Tibial artery (tissue), 4 donors: Measurements from ENCODE around the gene SLC37A1.

Experiments used
- DNase-seq, 2 donors: peaks; one replicate each; pipeline ENCODE4 v3.0.0-alpha.2; 2019
- H3K27ac ChIP-seq, 2 donors: fragments of 200-600 bp; sonication (generic) in 1 of 2; 1 replicate in 1 of 2; 2 replicates in 1 of 2; pipeline ENCODE4 v1.5.1; 2018 to 2019; ENCODE audit warnings: mild to moderate bottlenecking in 1 of 2
- H3K27me3 ChIP-seq, 2 donors: fragments of 200-600 bp; sonication (generic) in 1 of 2; one replicate each; pipeline versions ENCODE4 v1.5.1 to v1.6.0; 2016 to 2019
- H3K36me3 ChIP-seq, 3 donors: fragments of 200-600 bp; sonication (generic) in 2 of 3; one replicate each; pipeline ENCODE4 v1.5.1; 2016 to 2019; ENCODE audit warnings: mild to moderate bottlenecking in 2 of 3
- H3K4me1 ChIP-seq, 4 donors: fragments of 200-600 bp; sonication (generic) in 2 of 4; 1 replicate in 3 of 4; 2 replicates in 1 of 4; pipeline ENCODE4 v1.5.1; 2016 to 2019
- H3K4me3 ChIP-seq, 2 donors: fragments of 200-600 bp; sonication (generic) in 1 of 2; 1 replicate in 1 of 2; 2 replicates in 1 of 2; pipeline ENCODE4 v1.5.1; 2018 to 2019; ENCODE audit warnings: mild to moderate bottlenecking in 2 of 2
- H3K9me3 ChIP-seq, 3 donors: fragments of 200-600 bp; sonication (generic) in 1 of 3; one replicate each; pipeline ENCODE4 v1.5.1; 2016 to 2019
- intact Hi-C: fragments of 100-400 bp; cut with DNase I; formaldehyde crosslinking; loops from one replicate; pipeline ENCODE4 v1.15.0; 2023; ENCODE audit warnings: low total_unique reads
- TF ChIP-seq, protein P1 (sequence below), 2 experiments: fragments of 200-600 bp in 1 of 2; fragments of 450-650 bp in 1 of 2; IDR thresholded peaks; one replicate each; pipeline ENCODE4 v1.5.1; 2017 to 2019; ENCODE audit warnings: antibody characterized with exemption in 2 of 2, mild to moderate bottlenecking in 1 of 2, moderate library complexity in 1 of 2

SLC37A1 gene

DNA sequence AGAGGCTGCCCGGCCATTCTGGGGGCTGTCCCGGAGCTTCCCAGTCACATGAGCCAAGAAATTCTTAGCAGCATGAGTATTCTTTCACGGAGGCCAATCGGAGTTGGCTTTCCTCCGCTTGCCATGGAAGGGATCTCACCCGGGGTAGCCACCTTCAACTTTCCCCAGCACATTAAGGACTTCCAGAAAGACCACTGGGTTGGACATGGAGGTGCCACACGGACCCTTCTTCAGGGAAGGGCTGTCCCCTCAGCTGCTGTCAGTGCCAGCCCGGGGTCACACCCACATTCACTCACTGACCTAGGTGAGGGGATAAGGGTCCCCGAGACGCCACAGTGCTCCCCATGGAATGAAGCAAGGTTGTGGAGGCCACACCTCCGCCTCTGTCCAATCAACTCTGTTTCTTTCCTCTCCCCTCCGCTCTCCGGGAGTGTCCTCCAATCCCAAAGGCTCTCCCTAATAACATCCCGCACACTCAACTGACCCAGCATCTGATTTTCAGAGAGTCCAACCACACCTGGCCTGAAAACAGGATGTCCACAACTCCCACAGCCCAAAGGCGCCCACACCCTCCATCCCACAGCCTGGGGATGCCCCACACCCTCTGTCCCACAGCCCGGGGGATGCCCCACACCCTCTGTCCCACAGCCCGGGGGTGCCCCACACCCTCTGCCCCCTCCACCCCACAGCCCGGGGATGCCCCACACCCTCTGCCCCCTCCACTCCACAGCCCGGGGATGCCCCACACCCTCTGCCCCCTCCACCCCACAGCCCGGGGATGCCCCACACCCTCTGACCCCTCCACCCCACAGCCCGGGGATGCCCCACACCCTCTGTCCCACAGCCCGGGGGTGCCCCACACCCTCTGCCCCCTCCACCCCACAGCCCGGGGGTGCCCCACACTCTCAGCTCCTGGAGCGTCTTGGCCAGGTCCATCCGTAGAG is 37.0 kb upstream of the SLC37A1 start:
- peaks cover 0 to 20% of the 10 kb centered on the region in 2 donors for H3K27me3 ChIP-seq
- no peak overlapping the region for H3K27ac ChIP-seq
- H3K36me3 ChIP-seq, result no peaks in the 10 kb centered on the region
- no peaks in the 10 kb centered on the region for H3K9me3 ChIP-seq
- peak in 1 of 2 donors; percentile 47 for DNase-seq
- no peak overlapping the region for H3K4me3 ChIP-seq
- TF ChIP-seq, protein P1, sequence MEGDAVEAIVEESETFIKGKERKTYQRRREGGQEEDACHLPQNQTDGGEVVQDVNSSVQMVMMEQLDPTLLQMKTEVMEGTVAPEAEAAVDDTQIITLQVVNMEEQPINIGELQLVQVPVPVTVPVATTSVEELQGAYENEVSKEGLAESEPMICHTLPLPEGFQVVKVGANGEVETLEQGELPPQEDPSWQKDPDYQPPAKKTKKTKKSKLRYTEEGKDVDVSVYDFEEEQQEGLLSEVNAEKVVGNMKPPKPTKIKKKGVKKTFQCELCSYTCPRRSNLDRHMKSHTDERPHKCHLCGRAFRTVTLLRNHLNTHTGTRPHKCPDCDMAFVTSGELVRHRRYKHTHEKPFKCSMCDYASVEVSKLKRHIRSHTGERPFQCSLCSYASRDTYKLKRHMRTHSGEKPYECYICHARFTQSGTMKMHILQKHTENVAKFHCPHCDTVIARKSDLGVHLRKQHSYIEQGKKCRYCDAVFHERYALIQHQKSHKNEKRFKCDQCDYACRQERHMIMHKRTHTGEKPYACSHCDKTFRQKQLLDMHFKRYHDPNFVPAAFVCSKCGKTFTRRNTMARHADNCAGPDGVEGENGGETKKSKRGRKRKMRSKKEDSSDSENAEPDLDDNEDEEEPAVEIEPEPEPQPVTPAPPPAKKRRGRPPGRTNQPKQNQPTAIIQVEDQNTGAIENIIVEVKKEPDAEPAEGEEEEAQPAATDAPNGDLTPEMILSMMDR (IDR thresholded peaks at IDR 0.05), result no peak
- intact Hi-C loops, result no loop called here
- H3K4me1 ChIP-seq, result no peaks in the 10 kb centered on the region

- intact Hi-C loops, result no loop called here
- no peak for DNase-seq
- H3K4me1 ChIP-seq, result no peaks in the 10 kb centered on the region
- no peak overlapping the region for H3K4me3 ChIP-seq
- H3K27ac ChIP-seq, result no peak overlapping the region
- TF ChIP-seq, protein P1 (IDR thresholded peaks at IDR 0.05), result no peak
- peaks cover 0 to 15% of the 10 kb centered on the region in 2 donors for H3K27me3 ChIP-seq
- no peaks in the 10 kb centered on the region for H3K36me3 ChIP-seq
- no peaks in the 10 kb centered on the region for H3K9me3 ChIP-seq
Observed at GRCh38 chr21:42478504-42478903, 35.1 kb upstream of the SLC37A1 start.

GRCh38 chr21:42479582-42479981 is 34.1 kb upstream of the SLC37A1 start:
- Histone ChIP-seq H3K27me3 (peaks cover 0 to 15% of the 10 kb centered on the region in 2 donors), H3K36me3 (no peaks in the 10 kb centered on the region), H3K27ac (no peak overlapping the region), H3K4me3 (no peak overlapping the region), H3K9me3 (no peaks in the 10 kb centered on the region), H3K4me1 (no peaks in the 10 kb centered on the region)
- no peak for DNase-seq
- intact Hi-C loops, result no loop called here
- TF ChIP-seq, protein P1 (IDR thresholded peaks at IDR 0.05), result no peak

- no peaks in the 10 kb centered on the region for H3K9me3 ChIP-seq
- no peaks in the 10 kb centered on the region for H3K4me1 ChIP-seq
- TF ChIP-seq, protein P1 (IDR thresholded peaks at IDR 0.05), result no peak
- peaks cover 0 to 21% of the 10 kb centered on the region in 2 donors for H3K27me3 ChIP-seq
- no peak overlapping the region for H3K27ac ChIP-seq
- DNase-seq, result no peak
- no peak overlapping the region for H3K4me3 ChIP-seq
- intact Hi-C loops, result no loop called here
- no peaks in the 10 kb centered on the region for H3K36me3 ChIP-seq
Observed at GRCh38 chr21:42480736-42481135, 32.9 kb upstream of the SLC37A1 start.

DNA sequence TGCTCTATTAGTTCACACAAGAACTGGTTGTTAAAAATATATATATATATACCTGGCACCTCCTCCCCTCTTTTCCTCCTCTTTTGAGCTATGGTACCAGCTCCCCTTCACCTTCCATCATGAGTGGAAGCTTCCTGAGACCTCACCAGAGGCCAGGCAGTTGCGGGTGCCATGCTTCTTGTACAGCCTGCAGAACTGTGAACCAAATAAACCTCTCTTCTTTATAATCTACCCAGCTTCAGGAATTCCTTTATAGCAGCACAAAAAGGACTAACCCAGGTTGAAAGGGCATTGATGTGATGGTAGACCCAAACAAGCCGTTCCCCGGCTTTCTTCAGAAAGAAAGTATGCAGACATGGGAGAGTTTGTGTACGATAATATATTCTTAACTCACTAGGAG is 32.5 kb upstream of the SLC37A1 start:
- TF ChIP-seq, protein P1 (IDR thresholded peaks at IDR 0.05), result no peak
- Histone ChIP-seq H3K27ac (no peak overlapping the region), H3K36me3 (no peaks in the 10 kb centered on the region), H3K4me3 (no peak overlapping the region), H3K9me3 (no peaks in the 10 kb centered on the region), H3K4me1 (no peaks in the 10 kb centered on the region), H3K27me3 (peaks cover 0 to 23% of the 10 kb centered on the region in 2 donors)
- no peak for DNase-seq
- intact Hi-C loops, result no loop called here
